Measurements from ENCODE around the gene LRRC18. TPM values are rescaled to one million over a fixed set of nuclear protein-coding genes. Genes with fewer than 3 reads are reported as not detected.

LRRC18 gene
- total RNA-seq, 1 experiment from 2014 or later, result not detected

DNA sequence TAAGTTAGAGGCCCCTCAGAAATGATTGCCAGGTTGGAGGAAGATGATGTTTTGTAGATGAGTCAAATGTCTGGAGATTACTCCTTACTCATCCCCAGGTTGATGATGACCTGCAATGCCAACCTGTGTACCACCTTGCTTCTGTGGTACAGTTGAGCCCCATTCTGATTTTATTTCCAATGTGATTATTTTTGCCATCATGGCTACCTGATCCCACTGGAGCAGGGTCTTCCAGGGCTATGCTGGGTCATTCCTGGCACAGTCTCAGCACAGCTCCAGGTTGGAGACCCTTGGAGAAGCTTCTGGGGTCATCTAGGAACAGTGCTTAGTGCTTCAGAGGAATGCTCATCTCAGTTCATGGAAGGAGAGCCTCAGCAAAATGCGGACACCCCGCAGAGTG lies 34.3 kb downstream of the LRRC18 start:
- H3K27ac ChIP-seq (ENCODE audit: low read length), result no peak overlapping the region
- CTCF ChIA-PET, result no interaction called here
- H3K27me3 ChIP-seq (ENCODE audit: low read length), result peaks cover 64% of the 10 kb centered on the region
- H3K9me2 ChIP-seq (replicated peaks; ENCODE audit: low read length), result no peaks in the 10 kb centered on the region
- no peak overlapping the region for H2AFZ ChIP-seq (ENCODE audit: low read length)
- H4K20me1 ChIP-seq (ENCODE audit: low read length), result no peaks in the 10 kb centered on the region
- DNase-seq (no peak), ATAC-seq (no peak)
- POLR2A ChIA-PET (ENCODE audit: unreplicated experiment), result no interaction called here
- no peaks in the 10 kb centered on the region for H3K4me1 ChIP-seq (ENCODE audit: insufficient read depth, low read length)
- H3K4me3 ChIP-seq (ENCODE audit: low read length), result no peak overlapping the region
- no peaks in the 10 kb centered on the region for H3F3A ChIP-seq (ENCODE audit: low read length, unreplicated experiment)
- no peaks in the 10 kb centered on the region for H3K79me2 ChIP-seq (ENCODE audit: low read length)
- no peaks in the 10 kb centered on the region for H3K9me3 ChIP-seq (ENCODE audit: low read length)
- H3K36me3 ChIP-seq (ENCODE audit: low read depth, low read length), result no peaks in the 10 kb centered on the region
- H3K9ac ChIP-seq (ENCODE audit: low read length), result no peak overlapping the region
- BruUV-seq (replicated peaks), result no TSS peak
- no peak overlapping the region for H3K4me2 ChIP-seq (ENCODE audit: low read length)
- TF ChIP-seq EZH2phosphoT487 (IDR thresholded peaks at IDR 0.05; ENCODE audit: borderline replicate concordance, low read length), result no peak
- TF ChIP-seq, protein P1, sequence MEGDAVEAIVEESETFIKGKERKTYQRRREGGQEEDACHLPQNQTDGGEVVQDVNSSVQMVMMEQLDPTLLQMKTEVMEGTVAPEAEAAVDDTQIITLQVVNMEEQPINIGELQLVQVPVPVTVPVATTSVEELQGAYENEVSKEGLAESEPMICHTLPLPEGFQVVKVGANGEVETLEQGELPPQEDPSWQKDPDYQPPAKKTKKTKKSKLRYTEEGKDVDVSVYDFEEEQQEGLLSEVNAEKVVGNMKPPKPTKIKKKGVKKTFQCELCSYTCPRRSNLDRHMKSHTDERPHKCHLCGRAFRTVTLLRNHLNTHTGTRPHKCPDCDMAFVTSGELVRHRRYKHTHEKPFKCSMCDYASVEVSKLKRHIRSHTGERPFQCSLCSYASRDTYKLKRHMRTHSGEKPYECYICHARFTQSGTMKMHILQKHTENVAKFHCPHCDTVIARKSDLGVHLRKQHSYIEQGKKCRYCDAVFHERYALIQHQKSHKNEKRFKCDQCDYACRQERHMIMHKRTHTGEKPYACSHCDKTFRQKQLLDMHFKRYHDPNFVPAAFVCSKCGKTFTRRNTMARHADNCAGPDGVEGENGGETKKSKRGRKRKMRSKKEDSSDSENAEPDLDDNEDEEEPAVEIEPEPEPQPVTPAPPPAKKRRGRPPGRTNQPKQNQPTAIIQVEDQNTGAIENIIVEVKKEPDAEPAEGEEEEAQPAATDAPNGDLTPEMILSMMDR (conservative IDR thresholded peaks at IDR 0.05; ENCODE audit: low read depth, low read length), result no peak
- no peak for TF ChIP-seq EZH2 (IDR thresholded peaks at IDR 0.05; ENCODE audit: low read length, unreplicated experiment)
- intact Hi-C loops (cut with micrococcal nuclease), result no loop called here

DNA sequence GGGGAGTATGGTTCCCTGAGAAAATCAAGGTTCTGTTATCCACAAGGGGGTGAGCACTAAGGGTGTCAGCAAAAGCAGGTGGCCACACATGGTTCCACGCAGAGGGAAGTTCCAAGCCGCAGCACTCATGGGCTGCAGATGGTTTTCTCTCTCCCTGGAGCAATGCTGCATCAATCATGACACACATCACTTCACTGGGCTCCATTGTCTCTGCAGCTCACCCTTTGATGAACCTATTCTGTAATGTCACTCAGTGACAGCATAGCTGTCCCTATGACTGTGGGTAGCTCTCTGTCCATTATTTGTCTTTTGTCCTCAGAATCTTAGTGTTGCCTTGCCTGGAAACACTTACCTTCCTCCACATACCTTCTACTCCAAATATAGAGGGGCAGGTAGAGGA lies 34.8 kb downstream of the LRRC18 start:
- no peak overlapping the region for H2AFZ ChIP-seq (ENCODE audit: low read length)
- no peak overlapping the region for H3K4me3 ChIP-seq (ENCODE audit: low read length)
- H4K20me1 ChIP-seq (ENCODE audit: low read length), result no peaks in the 10 kb centered on the region
- CTCF ChIA-PET, result no interaction called here
- no peaks in the 10 kb centered on the region for H3K4me1 ChIP-seq (ENCODE audit: insufficient read depth, low read length)
- DNase-seq, result no peak
- H3K9me3 ChIP-seq (ENCODE audit: low read length), result no peaks in the 10 kb centered on the region
- H3K27me3 ChIP-seq (ENCODE audit: low read length), result peaks cover 60% of the 10 kb centered on the region
- no peaks in the 10 kb centered on the region for H3F3A ChIP-seq (ENCODE audit: low read length, unreplicated experiment)
- POLR2A ChIA-PET (ENCODE audit: unreplicated experiment), result no interaction called here
- BruUV-seq (replicated peaks), result no TSS peak
- TF ChIP-seq EZH2 (IDR thresholded peaks at IDR 0.05; ENCODE audit: low read length, unreplicated experiment) (no peak), EZH2phosphoT487 (IDR thresholded peaks at IDR 0.05; ENCODE audit: borderline replicate concordance, low read length) (no peak)
- TF ChIP-seq, protein P1 (conservative IDR thresholded peaks at IDR 0.05; ENCODE audit: low read depth, low read length), result no peak
- H3K79me2 ChIP-seq (ENCODE audit: low read length), result no peaks in the 10 kb centered on the region
- no peaks in the 10 kb centered on the region for H3K36me3 ChIP-seq (ENCODE audit: low read depth, low read length)
- no peak for ATAC-seq
- H3K9me2 ChIP-seq (replicated peaks; ENCODE audit: low read length), result no peaks in the 10 kb centered on the region
- H3K4me2 ChIP-seq (ENCODE audit: low read length), result no peak overlapping the region
- intact Hi-C loops (cut with micrococcal nuclease), result no loop called here
- H3K9ac ChIP-seq (ENCODE audit: low read length), result no peak overlapping the region
- no peak overlapping the region for H3K27ac ChIP-seq (ENCODE audit: low read length)

DNA sequence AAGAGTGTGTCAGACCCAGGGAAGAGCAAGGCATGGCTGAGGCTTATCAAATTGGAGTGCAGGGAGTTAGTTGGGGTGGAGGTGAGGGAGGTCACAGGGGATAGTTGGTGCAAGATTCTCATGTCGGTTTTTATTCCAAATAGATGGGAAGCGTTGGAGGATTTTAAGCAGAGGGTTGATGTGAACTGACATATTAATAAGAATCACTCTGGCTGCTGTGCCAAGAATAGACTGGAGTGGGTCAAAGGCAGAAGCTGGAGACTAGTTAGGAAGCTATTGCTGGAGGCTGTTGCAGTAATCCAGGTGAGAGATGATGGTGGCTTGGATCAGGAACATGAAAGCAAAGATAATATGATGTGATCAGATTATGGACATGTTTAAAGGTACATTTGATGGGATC lies 36.5 kb downstream of the LRRC18 start:
- no peaks in the 10 kb centered on the region for H4K20me1 ChIP-seq (ENCODE audit: low read length)
- intact Hi-C loops (cut with micrococcal nuclease), result no loop called here
- no peak overlapping the region for H3K9ac ChIP-seq (ENCODE audit: low read length)
- no peak overlapping the region for H3K4me2 ChIP-seq (ENCODE audit: low read length)
- ATAC-seq (no peak), DNase-seq (no peak)
- H3K9me3 ChIP-seq (ENCODE audit: low read length), result no peaks in the 10 kb centered on the region
- no TSS peak for BruUV-seq (replicated peaks)
- no peak overlapping the region for H2AFZ ChIP-seq (ENCODE audit: low read length)
- no peaks in the 10 kb centered on the region for H3K4me1 ChIP-seq (ENCODE audit: insufficient read depth, low read length)
- TF ChIP-seq EZH2phosphoT487 (IDR thresholded peaks at IDR 0.05; ENCODE audit: borderline replicate concordance, low read length), result no peak
- TF ChIP-seq EZH2 (IDR thresholded peaks at IDR 0.05; ENCODE audit: low read length, unreplicated experiment), result no peak
- TF ChIP-seq, protein P1 (conservative IDR thresholded peaks at IDR 0.05; ENCODE audit: low read depth, low read length), result no peak
- H3K9me2 ChIP-seq (replicated peaks; ENCODE audit: low read length), result no peaks in the 10 kb centered on the region
- H3K79me2 ChIP-seq (ENCODE audit: low read length), result no peaks in the 10 kb centered on the region
- ChIA-PET POLR2A (ENCODE audit: unreplicated experiment) (no interaction called here), CTCF (no interaction called here)
- no peak overlapping the region for H3K4me3 ChIP-seq (ENCODE audit: low read length)
- H3K36me3 ChIP-seq (ENCODE audit: low read depth, low read length), result no peaks in the 10 kb centered on the region
- H3F3A ChIP-seq (ENCODE audit: low read length, unreplicated experiment), result no peaks in the 10 kb centered on the region
- H3K27ac ChIP-seq (ENCODE audit: low read length), result no peak overlapping the region
- H3K27me3 ChIP-seq (ENCODE audit: low read length), result peaks cover 61% of the 10 kb centered on the region
